Keratinocyte (primary cell): ENCODE results near the gene CSRNP2. TPM values are rescaled to one million over a fixed set of nuclear protein-coding genes. Genes with fewer than 3 reads are reported as not detected.

Source experiments
- DNase-seq: peaks from one replicate; pipeline ENCODE4 v3.0.0-alpha.2; 2011; ENCODE audit warnings: low read depth, missing footprints, low spot score
- FAIRE-seq: peaks from 2 replicates; lab custom pipeline; 2011; peaks lifted over from hg19 to GRCh38; lab: Jason Lieb, UNC
- H2AFZ ChIP-seq: 2 replicates; pipeline ENCODE4 v1.6.0; 2012; ENCODE audit warnings: low read length, control low read depth, inconsistent platforms; ENCODE audit not compliant: control insufficient read depth
- H3K27ac ChIP-seq: 2 replicates; pipeline ENCODE4 v1.5.1; 2011; ENCODE audit warnings: low read length; ENCODE audit not compliant: control insufficient read depth, insufficient read depth
- H3K27me3 ChIP-seq: 3 replicates; pipeline ENCODE4 v1.6.0; 2011; ENCODE audit warnings: low read length; ENCODE audit not compliant: control insufficient read depth, insufficient read depth; ENCODE audit errors: extremely low read depth
- H3K36me3 ChIP-seq, 2 experiments: 2 replicates in 1 of 2; 3 replicates in 1 of 2; pipeline ENCODE4 v1.5.1; 2011; ENCODE audit warnings: low read length in 2 of 2, mild to moderate bottlenecking in 1 of 2; ENCODE audit not compliant: control insufficient read depth in 2 of 2, insufficient read depth in 2 of 2; ENCODE audit errors: extremely low read depth in 1 of 2
- H3K4me1 ChIP-seq: 3 replicates; pipeline ENCODE4 v1.5.1; 2011; ENCODE audit warnings: low read length; ENCODE audit not compliant: control insufficient read depth, insufficient read depth; ENCODE audit errors: extremely low read depth
- H3K4me2 ChIP-seq: 3 replicates; pipeline ENCODE4 v1.6.0; 2011; ENCODE audit warnings: low read depth, low read length; ENCODE audit not compliant: control insufficient read depth, insufficient read depth; ENCODE audit errors: extremely low read depth
- H3K4me3 ChIP-seq, 3 experiments: fragments of 200-600 bp in 1 of 3; sonication (generic) in 1 of 3; 2 replicates in 2 of 3; 3 replicates in 1 of 3; pipeline ENCODE4 v1.5.1; 2011 to 2016; ENCODE audit warnings: low read length in 3 of 3, mild to moderate bottlenecking in 3 of 3, control low read depth in 2 of 3, inconsistent platforms in 1 of 3, low read depth in 1 of 3, mixed read lengths in 1 of 3, mixed run types in 1 of 3, moderate library complexity in 1 of 3; ENCODE audit not compliant: control insufficient read depth in 2 of 3, insufficient read depth in 2 of 3; ENCODE audit errors: extremely low read depth in 1 of 3
- H3K79me2 ChIP-seq: 2 replicates; pipeline ENCODE4 v1.6.0; 2012; ENCODE audit warnings: low read length; ENCODE audit not compliant: control insufficient read depth, insufficient read depth
- H3K9ac ChIP-seq: 3 replicates; pipeline ENCODE4 v1.6.0; 2011; ENCODE audit warnings: low read length; ENCODE audit not compliant: control insufficient read depth, insufficient read depth; ENCODE audit errors: extremely low read depth
- H3K9me1 ChIP-seq: 3 replicates; pipeline ENCODE4 v1.6.0; 2011; ENCODE audit warnings: low read length; ENCODE audit not compliant: control insufficient read depth, insufficient read depth; ENCODE audit errors: extremely low read depth
- H3K9me3 ChIP-seq: 2 replicates; pipeline ENCODE4 v1.5.1; 2012; ENCODE audit warnings: low read depth, low read length; ENCODE audit not compliant: control insufficient read depth
- H4K20me1 ChIP-seq: 3 replicates; pipeline ENCODE4 v1.6.0; 2011; ENCODE audit warnings: low read length; ENCODE audit not compliant: control insufficient read depth, insufficient read depth; ENCODE audit errors: extremely low read depth
- CTCF ChIP-seq, 3 experiments: IDR thresholded peaks in 1 of 3; conservative IDR thresholded peaks in 1 of 3; optimal IDR thresholded peaks in 1 of 3; 2 replicates in 2 of 3; 3 replicates in 1 of 3; pipeline versions ENCODE3 to v1.5.1; 2011; ENCODE audit warnings: low read length in 3 of 3, mild to moderate bottlenecking in 3 of 3, moderate library complexity in 2 of 3, control low read depth in 1 of 3, inconsistent platforms in 1 of 3; ENCODE audit not compliant: insufficient read depth in 2 of 3; ENCODE audit errors: extremely low read depth in 1 of 3
- EZH2 ChIP-seq: IDR thresholded peaks from one replicate; pipeline ENCODE4 v1.6.1; 2012; ENCODE audit warnings: inconsistent platforms, mild to moderate bottlenecking, low read length, moderate library complexity
- dilution Hi-C: fragments of 300-500 bp; cut with MboI; formaldehyde crosslinking; loops from one replicate; pipeline ENCODE4 v1.7.0; 2020; ENCODE audit warnings: low sequenced_read_pairs; ENCODE audit not compliant: extremely low pct_ligation_motif_present
- polyA plus RNA-seq, 5 experiments: library from polyadenylated mRNA; depleted of rRNA in 3 of 5; stranded (reverse) in 3 of 5; stranded (forward) in 1 of 5; unstranded in 1 of 5; fragments of >200 nt; gene quantifications; 1 replicate in 1 of 5; 2 replicates in 3 of 5; 3 replicates in 1 of 5; pipeline versions ENCODE4 v1.2.1 to v1.2.3, GENCODE V29; 2011 to 2012; ENCODE audit warnings: missing spikeins in 2 of 5, low read depth in 1 of 5, low replicate concordance in 1 of 5

The CSRNP2 gene
- polyA plus RNA-seq, 1 donor (not counting 4 experiments of a cell fraction or from before 2014, with no cell fraction given), result 18.4 TPM

DNA sequence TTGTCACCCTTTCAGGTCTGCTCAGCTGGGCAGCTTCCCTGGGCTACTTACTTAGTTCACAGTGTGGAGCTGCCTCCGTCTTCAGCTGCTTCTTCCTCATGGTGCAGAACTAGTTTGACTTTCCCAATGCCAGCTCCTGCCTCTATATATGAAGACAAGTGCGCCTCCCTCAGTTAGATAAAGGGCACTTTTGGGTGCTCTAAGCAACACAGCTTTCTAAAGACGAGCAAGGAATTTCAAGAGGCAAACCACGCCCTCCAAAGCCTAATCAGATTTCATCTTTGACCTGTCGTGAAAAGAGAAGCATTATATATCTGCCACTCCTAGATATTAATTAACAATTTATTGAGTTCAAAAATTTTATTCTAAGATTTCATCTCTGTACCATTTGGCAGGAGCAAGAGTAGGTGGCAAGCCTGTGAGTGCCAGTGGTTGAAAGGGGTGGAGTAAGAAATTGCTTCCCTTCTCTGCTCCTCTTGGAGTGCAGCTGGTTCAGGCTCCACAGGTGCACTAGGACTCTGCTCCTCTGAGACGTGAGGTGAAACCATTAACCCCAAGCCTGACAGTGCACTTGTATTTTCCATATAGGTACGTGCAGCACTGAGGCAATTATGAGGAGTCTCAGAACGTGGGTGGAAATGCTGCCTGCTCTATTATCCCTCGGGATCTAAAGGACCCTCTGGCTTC is 55.1 kb downstream of the CSRNP2 start:
- no peak overlapping the region for H3K27ac ChIP-seq
- H3K27me3 ChIP-seq, result no peaks in the 10 kb centered on the region
- H3K4me2 ChIP-seq, result peak overlapping the region; percentile 88
- dilution Hi-C loops, result no loop called here
- H3K79me2 ChIP-seq, result peaks cover 18% of the 10 kb centered on the region
- peaks cover 26% of the 10 kb centered on the region for H3K4me1 ChIP-seq
- H4K20me1 ChIP-seq, result no peaks in the 10 kb centered on the region
- peak overlapping the region; percentile 58 for H3K9ac ChIP-seq
- no peaks in the 10 kb centered on the region for H3K36me3 ChIP-seq
- no peaks in the 10 kb centered on the region for H3K9me1 ChIP-seq
- TF ChIP-seq EZH2 (no peak), CTCF (optimal IDR thresholded peaks at IDR 0.05 in 1 of 3, IDR thresholded peaks at IDR 0.05 in 1 of 3, conservative IDR thresholded peaks at IDR 0.05 in 1 of 3; ENCODE audit: extremely low read depth in 1 of 3, insufficient read depth in 2 of 3, low read length in 3 of 3) (peak; percentile 39 to 60 (median 55))
- H3K9me3 ChIP-seq, result no peaks in the 10 kb centered on the region
- peak; percentile 32 for FAIRE-seq
- DNase-seq, result peak; percentile 41
- peak overlapping the region; percentile 50 for H2AFZ ChIP-seq
- peak overlapping the region; percentile 9 to 47 (median 41) for H3K4me3 ChIP-seq

DNA sequence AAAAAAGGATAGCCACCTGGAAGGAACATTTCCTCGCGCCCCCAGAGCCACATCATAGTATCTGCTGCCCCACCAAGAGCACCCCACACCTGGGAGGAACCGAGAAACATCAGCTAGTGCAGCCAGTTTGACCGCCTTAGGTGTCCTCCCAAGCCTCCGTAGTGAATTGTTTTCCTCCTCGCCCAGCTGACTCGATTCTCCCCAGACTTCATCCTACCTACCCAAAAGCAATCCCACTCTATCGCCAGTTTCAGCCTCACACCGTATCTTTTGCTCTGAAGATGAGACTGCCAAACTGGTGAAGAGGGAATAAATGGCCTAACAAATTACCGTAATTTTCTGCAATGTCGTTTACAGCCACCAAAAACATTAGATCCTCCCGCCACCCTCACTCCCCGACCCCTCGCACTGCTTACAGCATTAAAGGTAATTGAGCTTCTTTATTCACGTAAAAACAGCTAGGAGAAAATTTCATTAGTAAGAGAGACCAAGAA is 56.0 kb downstream of the CSRNP2 start:
- no peak for FAIRE-seq
- no peaks in the 10 kb centered on the region for H3K36me3 ChIP-seq
- no peaks in the 10 kb centered on the region for H3K27me3 ChIP-seq
- H3K4me1 ChIP-seq, result peaks cover 26% of the 10 kb centered on the region
- no peak overlapping the region for H3K4me3 ChIP-seq
- H4K20me1 ChIP-seq, result no peaks in the 10 kb centered on the region
- H3K9me3 ChIP-seq, result no peaks in the 10 kb centered on the region
- H3K4me2 ChIP-seq, result no peak overlapping the region
- no peaks in the 10 kb centered on the region for H3K9me1 ChIP-seq
- no peak overlapping the region for H2AFZ ChIP-seq
- H3K9ac ChIP-seq, result no peak overlapping the region
- peaks cover 27% of the 10 kb centered on the region for H3K79me2 ChIP-seq
- dilution Hi-C loops, result no loop called here
- DNase-seq, result no peak
- H3K27ac ChIP-seq, result no peak overlapping the region
- no peak for TF ChIP-seq EZH2
- no peak for TF ChIP-seq CTCF (optimal IDR thresholded peaks at IDR 0.05 in 1 of 3, IDR thresholded peaks at IDR 0.05 in 1 of 3, conservative IDR thresholded peaks at IDR 0.05 in 1 of 3; ENCODE audit: extremely low read depth in 1 of 3, insufficient read depth in 2 of 3, low read length in 3 of 3)
